ENCODE measurements around the gene SLC10A3. TPM values are rescaled to one million over a fixed set of nuclear protein-coding genes. Genes with fewer than 3 reads are reported as not detected.

The SLC10A3 gene
- polyA plus RNA-seq, 3 donors, result 25.3 to 33.1 (median 26.7) TPM

- H3K9ac ChIP-seq (ENCODE audit: insufficient read depth, low read length, poor library complexity, severe bottlenecking), result no peak overlapping the region
- peaks cover 0 to 14% (median 0%) of the 10 kb centered on the region in 3 donors for H3K27me3 Mint-ChIP-seq (ENCODE audit: low read depth in 3 of 3)
- TF ChIP-seq CTCF (IDR thresholded peaks at IDR 0.05), result no peak
- 94% methylated on average over 16 of the region's 21 CpGs for WGBS (ENCODE audit: insufficient coverage)
- peaks cover 44% of the 10 kb centered on the region for H3K79me2 ChIP-seq (ENCODE audit: insufficient read depth, low read length)
- H2AFZ ChIP-seq (ENCODE audit: insufficient read depth, low read depth, low read length, poor library complexity, severe bottlenecking), result no peak overlapping the region
- intact Hi-C loops (cut with micrococcal nuclease), result loop anchor here in 1 of 2 donors (5.0 kb wide), 1 partner anchor 35 kb away; the partner anchor contains the start of gene LAGE3
- H4K20me1 ChIP-seq (ENCODE audit: insufficient read depth, low read length), result peaks cover 24% of the 10 kb centered on the region
- H3K9me3 Mint-ChIP-seq, result peaks cover 0 to 15% (median 7%) of the 10 kb centered on the region in 7 donors
- DNase-seq, result no peak
- H3K27ac Mint-ChIP-seq, result peak overlapping the region in 5 of 7 donors; percentile 26 to 68 (median 36)
- H3K4me1 ChIP-seq (ENCODE audit: control insufficient read depth in 1 of 2, insufficient read depth in 2 of 2, low read length in 2 of 2), result peaks cover 24 to 34% of the 10 kb centered on the region in 2 donors
- no peak overlapping the region for H3K27ac ChIP-seq (ENCODE audit: low read depth in 1 of 2, low read length in 2 of 2)
- H3K36me3 ChIP-seq (replicated peaks in 1 of 2; ENCODE audit: control insufficient read depth in 1 of 2, insufficient read depth in 2 of 2, low read length in 2 of 2), result peaks cover 32 to 39% of the 10 kb centered on the region in 2 donors
- no peak overlapping the region for H3K4me3 ChIP-seq (replicated peaks in 1 of 3; ENCODE audit: low read depth in 2 of 3, low read length in 3 of 3)
- peaks cover 43 to 61% of the 10 kb centered on the region in 2 donors for H3K36me3 Mint-ChIP-seq
- no peak overlapping the region for H3K4me3 Mint-ChIP-seq
- H3K4me2 ChIP-seq (replicated peaks; ENCODE audit: extremely low read depth, low read length, poor library complexity, severe bottlenecking), result no peak overlapping the region
- no peaks in the 10 kb centered on the region for H3K27me3 ChIP-seq (ENCODE audit: control insufficient read depth in 2 of 2, insufficient read depth in 2 of 2, low read length in 2 of 2)
- peaks cover 21% of the 10 kb centered on the region for H3K4me1 Mint-ChIP-seq
- peaks cover 0 to 5% of the 10 kb centered on the region in 2 donors for H3K9me3 ChIP-seq (replicated peaks in 1 of 2; ENCODE audit: control insufficient read depth in 1 of 2, insufficient read depth in 1 of 2, low read length in 2 of 2)
Measured at GRCh38 chrX:154441984-154442707, 48.3 kb downstream of the SLC10A3 start.

GRCh38 chrX:154441564-154441963 lies 48.9 kb downstream of the SLC10A3 start:
- peaks cover 0 to 16% (median 7%) of the 10 kb centered on the region in 7 donors for H3K9me3 Mint-ChIP-seq
- Histone ChIP-seq H3K4me1 (ENCODE audit: control insufficient read depth in 1 of 2, insufficient read depth in 2 of 2, low read length in 2 of 2) (peaks cover 24 to 34% of the 10 kb centered on the region in 2 donors), H3K27ac (ENCODE audit: low read depth in 1 of 2, low read length in 2 of 2) (no peak overlapping the region), H3K36me3 (replicated peaks in 1 of 2; ENCODE audit: control insufficient read depth in 1 of 2, insufficient read depth in 2 of 2, low read length in 2 of 2) (peaks cover 32 to 36% of the 10 kb centered on the region in 2 donors), H3K9ac (ENCODE audit: insufficient read depth, low read length, poor library complexity, severe bottlenecking) (no peak overlapping the region), H3K9me3 (replicated peaks in 1 of 2; ENCODE audit: control insufficient read depth in 1 of 2, insufficient read depth in 1 of 2, low read length in 2 of 2) (peaks cover 0 to 5% of the 10 kb centered on the region in 2 donors), H2AFZ (ENCODE audit: insufficient read depth, low read depth, low read length, poor library complexity, severe bottlenecking) (no peak overlapping the region), H3K79me2 (ENCODE audit: insufficient read depth, low read length) (peaks cover 45% of the 10 kb centered on the region), H3K27me3 (ENCODE audit: control insufficient read depth in 2 of 2, insufficient read depth in 2 of 2, low read length in 2 of 2) (no peaks in the 10 kb centered on the region), H3K4me3 (replicated peaks in 1 of 3; ENCODE audit: low read depth in 2 of 3, low read length in 3 of 3) (no peak overlapping the region), H3K4me2 (replicated peaks; ENCODE audit: extremely low read depth, low read length, poor library complexity, severe bottlenecking) (no peak overlapping the region), H4K20me1 (ENCODE audit: insufficient read depth, low read length) (peaks cover 24% of the 10 kb centered on the region)
- peak overlapping the region in 2 of 7 donors; percentile 32 to 61 for H3K27ac Mint-ChIP-seq
- intact Hi-C loops (cut with micrococcal nuclease), result loop anchor here in 1 of 2 donors (5.0 kb wide), 1 partner anchor 36 kb away; the partner anchor contains the start of gene LAGE3
- H3K4me3 Mint-ChIP-seq, result no peak overlapping the region
- no peak for DNase-seq
- peaks cover 37 to 56% of the 10 kb centered on the region in 2 donors for H3K36me3 Mint-ChIP-seq
- WGBS (ENCODE audit: insufficient coverage), result 100% methylated on average over 5 of the region's 11 CpGs
- H3K4me1 Mint-ChIP-seq, result peaks cover 21% of the 10 kb centered on the region
- peaks cover 0 to 11% (median 0%) of the 10 kb centered on the region in 3 donors for H3K27me3 Mint-ChIP-seq (ENCODE audit: low read depth in 3 of 3)
- no peak for TF ChIP-seq CTCF (IDR thresholded peaks at IDR 0.05)
